Uterus (tissue), 2 donors: Measurements from ENCODE around the gene PIPOX.

ENCODE experiments used
- POLR2A ChIP-seq, 2 donors: fragments of 450-650 bp; IDR thresholded peaks; one replicate each; pipeline ENCODE4 v1.6.1; 2016; ENCODE audit warnings: antibody characterized with exemption in 2 of 2, mild to moderate bottlenecking in 1 of 2, moderate library complexity in 1 of 2
- TF ChIP-seq, protein P1 (sequence below), 4 experiments: fragments of 200-600 bp in 2 of 4; fragments of 450-650 bp in 2 of 4; sonication (generic) in 2 of 4; IDR thresholded peaks; one replicate each; pipeline ENCODE4 v1.5.1; 2016 to 2019; ENCODE audit warnings: antibody characterized with exemption in 4 of 4, mild to moderate bottlenecking in 2 of 4, moderate library complexity in 1 of 4

DNA sequence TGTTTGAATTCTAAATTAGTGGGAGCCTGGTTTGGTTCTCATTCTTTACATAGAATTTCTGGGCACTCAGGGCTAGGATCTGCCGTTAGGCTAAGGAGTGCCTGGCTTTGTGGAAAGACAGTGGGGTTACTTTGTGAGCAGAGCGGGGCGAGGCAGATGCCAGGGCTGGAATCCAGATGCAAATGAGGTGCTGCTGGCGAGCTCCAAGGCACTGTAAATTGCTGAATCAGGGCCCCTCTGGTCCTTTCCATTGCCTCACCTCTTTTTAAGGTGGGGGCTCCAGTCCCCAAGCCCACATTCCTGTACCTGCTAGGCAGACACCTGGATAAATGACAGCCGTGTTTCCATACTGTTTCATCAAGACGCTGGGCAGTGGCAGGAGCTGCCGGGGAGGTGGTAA, 33.8 kb downstream of the PIPOX start:
- TF ChIP-seq, protein P1, sequence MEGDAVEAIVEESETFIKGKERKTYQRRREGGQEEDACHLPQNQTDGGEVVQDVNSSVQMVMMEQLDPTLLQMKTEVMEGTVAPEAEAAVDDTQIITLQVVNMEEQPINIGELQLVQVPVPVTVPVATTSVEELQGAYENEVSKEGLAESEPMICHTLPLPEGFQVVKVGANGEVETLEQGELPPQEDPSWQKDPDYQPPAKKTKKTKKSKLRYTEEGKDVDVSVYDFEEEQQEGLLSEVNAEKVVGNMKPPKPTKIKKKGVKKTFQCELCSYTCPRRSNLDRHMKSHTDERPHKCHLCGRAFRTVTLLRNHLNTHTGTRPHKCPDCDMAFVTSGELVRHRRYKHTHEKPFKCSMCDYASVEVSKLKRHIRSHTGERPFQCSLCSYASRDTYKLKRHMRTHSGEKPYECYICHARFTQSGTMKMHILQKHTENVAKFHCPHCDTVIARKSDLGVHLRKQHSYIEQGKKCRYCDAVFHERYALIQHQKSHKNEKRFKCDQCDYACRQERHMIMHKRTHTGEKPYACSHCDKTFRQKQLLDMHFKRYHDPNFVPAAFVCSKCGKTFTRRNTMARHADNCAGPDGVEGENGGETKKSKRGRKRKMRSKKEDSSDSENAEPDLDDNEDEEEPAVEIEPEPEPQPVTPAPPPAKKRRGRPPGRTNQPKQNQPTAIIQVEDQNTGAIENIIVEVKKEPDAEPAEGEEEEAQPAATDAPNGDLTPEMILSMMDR (IDR thresholded peaks at IDR 0.05) = no peak
- no peak for TF ChIP-seq POLR2A (IDR thresholded peaks at IDR 0.05)
